Mesothelial cell of epicardium (in vitro differentiated cells): ENCODE data around the gene UQCR11. TPM values are rescaled to one million over a fixed set of nuclear protein-coding genes. Genes with fewer than 3 reads are reported as not detected.

Experiments used
- DNase-seq, 2 experiments: peaks; one replicate each; pipeline ENCODE4 v3.0.0; 2021; ENCODE audit warnings: low spot score in 2 of 2; ENCODE audit not compliant: unreplicated experiment in 2 of 2
- H3K27ac Mint-ChIP-seq: 2 replicates; pipeline ENCODE4 v1.8.0; 2021; ENCODE audit warnings: mixed read lengths
- H3K27me3 Mint-ChIP-seq: 2 replicates; pipeline ENCODE4 v1.8.0; 2021; ENCODE audit warnings: low read depth, mixed read lengths
- H3K36me3 Mint-ChIP-seq: 2 replicates; pipeline ENCODE4 v1.8.0; 2021; ENCODE audit warnings: mixed read lengths
- H3K4me1 Mint-ChIP-seq: 2 replicates; pipeline ENCODE4 v1.8.0; 2021; ENCODE audit warnings: mixed read lengths
- H3K4me3 Mint-ChIP-seq: 2 replicates; pipeline ENCODE4 v1.8.0; 2021; ENCODE audit warnings: mild to moderate bottlenecking, moderate library complexity, mixed read lengths
- H3K9me3 Mint-ChIP-seq: 2 replicates; pipeline ENCODE4 v1.8.0; 2021; ENCODE audit warnings: mixed read lengths
- total RNA-seq: library from RNA; stranded (reverse); gene quantifications from 3 replicates; pipeline ENCODE4 v1.2.1, GENCODE V29; 2021
- TF ChIP-seq, protein P1 (sequence below): fragments of 200-600 bp; sonication (generic); IDR thresholded peaks from one replicate; pipeline ENCODE4 v1.5.0; 2021; ENCODE audit warnings: antibody characterized with exemption; ENCODE audit not compliant: unreplicated experiment

UQCR11 gene
- total RNA-seq, 1 donor from 2014 or later, result 143 TPM

DNA sequence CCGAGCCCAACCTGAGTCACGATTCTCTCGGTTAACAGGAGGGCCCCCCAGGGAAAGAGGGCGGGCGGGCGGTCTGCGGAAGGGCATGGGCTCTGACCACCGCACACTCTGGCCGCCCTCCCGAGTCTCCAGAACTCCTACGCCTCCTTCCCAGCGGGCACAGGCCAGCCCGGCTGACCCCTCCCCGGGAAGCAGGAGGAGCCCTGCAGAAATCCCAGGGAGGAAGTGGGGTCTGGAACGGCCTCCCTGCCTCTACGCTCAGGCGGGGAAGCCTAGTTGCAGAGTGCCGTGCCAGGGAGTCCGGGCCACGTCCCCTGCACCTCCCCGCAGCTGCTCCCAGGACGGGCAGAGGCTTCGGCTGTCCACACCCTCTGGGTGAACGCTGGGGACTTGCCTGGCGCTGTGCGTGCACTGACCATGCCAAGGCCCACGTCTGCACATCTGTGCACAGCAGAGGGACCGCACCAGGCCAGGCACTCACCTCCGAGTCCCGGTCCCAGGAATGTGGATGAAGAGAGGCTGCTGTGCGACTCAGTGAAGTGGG is 26.4 kb upstream of the UQCR11 start:
- Mint-ChIP-seq H3K36me3 (peaks cover 15% of the 10 kb centered on the region), H3K27ac (no peak overlapping the region), H3K27me3 (no peaks in the 10 kb centered on the region), H3K9me3 (peaks cover 4% of the 10 kb centered on the region), H3K4me3 (no peak overlapping the region), H3K4me1 (no peaks in the 10 kb centered on the region)
- TF ChIP-seq, protein P1, sequence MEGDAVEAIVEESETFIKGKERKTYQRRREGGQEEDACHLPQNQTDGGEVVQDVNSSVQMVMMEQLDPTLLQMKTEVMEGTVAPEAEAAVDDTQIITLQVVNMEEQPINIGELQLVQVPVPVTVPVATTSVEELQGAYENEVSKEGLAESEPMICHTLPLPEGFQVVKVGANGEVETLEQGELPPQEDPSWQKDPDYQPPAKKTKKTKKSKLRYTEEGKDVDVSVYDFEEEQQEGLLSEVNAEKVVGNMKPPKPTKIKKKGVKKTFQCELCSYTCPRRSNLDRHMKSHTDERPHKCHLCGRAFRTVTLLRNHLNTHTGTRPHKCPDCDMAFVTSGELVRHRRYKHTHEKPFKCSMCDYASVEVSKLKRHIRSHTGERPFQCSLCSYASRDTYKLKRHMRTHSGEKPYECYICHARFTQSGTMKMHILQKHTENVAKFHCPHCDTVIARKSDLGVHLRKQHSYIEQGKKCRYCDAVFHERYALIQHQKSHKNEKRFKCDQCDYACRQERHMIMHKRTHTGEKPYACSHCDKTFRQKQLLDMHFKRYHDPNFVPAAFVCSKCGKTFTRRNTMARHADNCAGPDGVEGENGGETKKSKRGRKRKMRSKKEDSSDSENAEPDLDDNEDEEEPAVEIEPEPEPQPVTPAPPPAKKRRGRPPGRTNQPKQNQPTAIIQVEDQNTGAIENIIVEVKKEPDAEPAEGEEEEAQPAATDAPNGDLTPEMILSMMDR, result no peak
- DNase-seq, result no peak

- Mint-ChIP-seq H3K4me3 (no peak overlapping the region), H3K27me3 (no peaks in the 10 kb centered on the region), H3K36me3 (peaks cover 14% of the 10 kb centered on the region), H3K27ac (no peak overlapping the region), H3K4me1 (no peaks in the 10 kb centered on the region), H3K9me3 (peaks cover 4% of the 10 kb centered on the region)
- TF ChIP-seq, protein P1, result no peak
- no peak for DNase-seq
Observed at GRCh38 chr19:1630811-1631210, 25.5 kb upstream of the UQCR11 start.

- H3K4me3 Mint-ChIP-seq, result no peak overlapping the region
- no peaks in the 10 kb centered on the region for H3K9me3 Mint-ChIP-seq
- no peaks in the 10 kb centered on the region for H3K27me3 Mint-ChIP-seq
- H3K27ac Mint-ChIP-seq, result no peak overlapping the region
- H3K4me1 Mint-ChIP-seq, result no peaks in the 10 kb centered on the region
- peaks cover 8% of the 10 kb centered on the region for H3K36me3 Mint-ChIP-seq
- DNase-seq, result no peak
- TF ChIP-seq, protein P1, result no peak
Observed at GRCh38 chr19:1630012-1630411, 24.8 kb upstream of the UQCR11 start.

- Mint-ChIP-seq H3K27ac (no peak overlapping the region), H3K27me3 (no peaks in the 10 kb centered on the region), H3K36me3 (peaks cover 14% of the 10 kb centered on the region), H3K4me3 (no peak overlapping the region), H3K9me3 (no peaks in the 10 kb centered on the region), H3K4me1 (no peaks in the 10 kb centered on the region)
- TF ChIP-seq, protein P1, result no peak
- no peak for DNase-seq
Observed at GRCh38 chr19:1629256-1629808, 24.1 kb upstream of the UQCR11 start.

DNA sequence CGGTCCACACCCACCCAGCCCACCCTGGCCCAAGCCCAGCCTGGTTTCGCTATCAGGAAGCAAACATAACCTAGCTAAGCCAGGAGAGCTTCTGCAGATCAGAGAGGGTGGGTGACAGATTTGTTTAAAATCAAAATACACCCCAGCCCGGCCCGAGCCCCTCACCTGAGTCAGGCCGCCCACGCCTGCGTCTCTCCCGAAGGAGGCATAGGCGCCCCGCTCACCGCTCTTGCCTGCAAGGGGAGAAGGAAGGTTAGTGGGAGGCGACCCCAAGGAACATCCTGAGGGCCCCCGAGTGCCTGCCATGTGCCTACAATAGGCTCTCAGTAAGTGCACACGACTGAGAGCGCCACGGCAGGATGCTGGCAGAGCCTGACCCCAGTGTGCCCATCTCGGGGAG is 21.9 kb upstream of the UQCR11 start:
- H3K36me3 Mint-ChIP-seq, result peaks cover 19% of the 10 kb centered on the region
- H3K4me1 Mint-ChIP-seq, result peaks cover 5% of the 10 kb centered on the region
- H3K27ac Mint-ChIP-seq, result no peak overlapping the region
- H3K27me3 Mint-ChIP-seq, result no peaks in the 10 kb centered on the region
- H3K4me3 Mint-ChIP-seq, result no peak overlapping the region
- DNase-seq, result no peak
- H3K9me3 Mint-ChIP-seq, result no peaks in the 10 kb centered on the region
- TF ChIP-seq, protein P1, result no peak
